Progenitor cell of endocrine pancreas (in vitro differentiated cells): ENCODE measurements around the gene TMED8. TPM values are rescaled to one million over a fixed set of nuclear protein-coding genes. Genes with fewer than 3 reads are reported as not detected.

Source experiments
- DNase-seq: peaks from one replicate; pipeline ENCODE4 v3.0.0; 2021; ENCODE audit warnings: low spot score; ENCODE audit not compliant: unreplicated experiment
- H3K27ac Mint-ChIP-seq: 2 replicates; pipeline ENCODE4 v1.8.0; 2021; ENCODE audit warnings: mild to moderate bottlenecking, moderate library complexity, mixed read lengths
- H3K27me3 Mint-ChIP-seq: 2 replicates; pipeline ENCODE4 v1.8.0; 2021; ENCODE audit warnings: mixed read lengths
- H3K36me3 Mint-ChIP-seq: 2 replicates; pipeline ENCODE4 v1.8.0; 2022; ENCODE audit warnings: mixed read lengths; ENCODE audit not compliant: insufficient read depth
- H3K4me1 Mint-ChIP-seq: 2 replicates; pipeline ENCODE4 v1.8.0; 2021; ENCODE audit warnings: low read depth, mixed read lengths
- H3K4me3 Mint-ChIP-seq: 2 replicates; pipeline ENCODE4 v1.8.0; 2021; ENCODE audit warnings: low read depth, mild to moderate bottlenecking, moderate library complexity, mixed read lengths
- H3K9me3 Mint-ChIP-seq: 2 replicates; pipeline ENCODE4 v1.8.0; 2021; ENCODE audit warnings: low read depth, mixed read lengths
- total RNA-seq: library from RNA; stranded (reverse); gene quantifications from 2 replicates; pipeline ENCODE4 v1.2.1, GENCODE V29; 2021
- TF ChIP-seq, protein P1 (sequence below): fragments of 200-600 bp; sonication (generic); IDR thresholded peaks from one replicate; pipeline ENCODE4 v1.5.0; 2021; ENCODE audit warnings: antibody characterized with exemption, mild to moderate bottlenecking; ENCODE audit not compliant: unreplicated experiment

TMED8 gene
- total RNA-seq, 1 donor from 2014 or later: 18.7 TPM

DNA sequence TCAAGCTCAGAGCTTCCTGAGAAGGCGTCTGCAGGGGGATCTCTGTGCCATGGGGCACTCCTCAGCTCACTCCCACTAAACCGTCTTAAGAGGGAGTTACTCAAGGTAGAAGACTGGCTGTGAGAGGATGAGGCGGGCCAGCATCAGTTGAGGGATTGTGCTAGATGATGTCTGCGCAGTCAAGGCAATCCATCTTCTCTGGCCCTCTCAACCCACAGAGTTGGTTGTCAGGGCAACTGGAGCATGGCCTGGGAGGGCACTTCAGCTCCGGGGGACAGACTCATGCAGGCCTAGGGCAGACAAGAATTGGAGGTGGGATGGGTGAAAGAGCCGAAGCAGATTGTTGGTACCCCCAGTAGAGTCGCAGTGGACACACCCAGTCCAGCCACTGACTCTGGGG, 47.0 kb downstream of the TMED8 start:
- Mint-ChIP-seq H3K36me3 (no peaks in the 10 kb centered on the region), H3K9me3 (no peaks in the 10 kb centered on the region), H3K27ac (no peak overlapping the region), H3K27me3 (no peaks in the 10 kb centered on the region), H3K4me3 (no peak overlapping the region), H3K4me1 (peaks cover 6% of the 10 kb centered on the region)
- TF ChIP-seq, protein P1, sequence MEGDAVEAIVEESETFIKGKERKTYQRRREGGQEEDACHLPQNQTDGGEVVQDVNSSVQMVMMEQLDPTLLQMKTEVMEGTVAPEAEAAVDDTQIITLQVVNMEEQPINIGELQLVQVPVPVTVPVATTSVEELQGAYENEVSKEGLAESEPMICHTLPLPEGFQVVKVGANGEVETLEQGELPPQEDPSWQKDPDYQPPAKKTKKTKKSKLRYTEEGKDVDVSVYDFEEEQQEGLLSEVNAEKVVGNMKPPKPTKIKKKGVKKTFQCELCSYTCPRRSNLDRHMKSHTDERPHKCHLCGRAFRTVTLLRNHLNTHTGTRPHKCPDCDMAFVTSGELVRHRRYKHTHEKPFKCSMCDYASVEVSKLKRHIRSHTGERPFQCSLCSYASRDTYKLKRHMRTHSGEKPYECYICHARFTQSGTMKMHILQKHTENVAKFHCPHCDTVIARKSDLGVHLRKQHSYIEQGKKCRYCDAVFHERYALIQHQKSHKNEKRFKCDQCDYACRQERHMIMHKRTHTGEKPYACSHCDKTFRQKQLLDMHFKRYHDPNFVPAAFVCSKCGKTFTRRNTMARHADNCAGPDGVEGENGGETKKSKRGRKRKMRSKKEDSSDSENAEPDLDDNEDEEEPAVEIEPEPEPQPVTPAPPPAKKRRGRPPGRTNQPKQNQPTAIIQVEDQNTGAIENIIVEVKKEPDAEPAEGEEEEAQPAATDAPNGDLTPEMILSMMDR: no peak
- no peak for DNase-seq

DNA sequence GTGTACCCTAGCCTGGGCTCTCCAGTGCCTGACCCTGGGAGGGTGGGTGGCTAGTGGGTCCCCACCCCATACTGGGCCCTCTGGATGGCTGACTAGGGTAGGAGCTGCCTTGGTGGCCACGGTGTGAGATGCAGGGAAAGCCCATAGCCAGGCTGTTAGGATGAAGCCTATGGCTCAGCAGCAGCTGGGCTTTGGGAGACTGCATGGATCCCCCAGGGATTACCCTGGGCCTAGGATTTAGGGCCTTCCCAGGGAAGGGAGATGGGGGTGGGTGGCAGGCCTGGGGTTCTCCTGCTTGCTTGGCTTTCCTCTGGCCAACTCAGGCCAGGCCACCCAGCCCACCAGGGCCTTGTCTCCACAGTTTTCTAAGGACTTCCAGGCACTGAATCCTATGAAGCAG, 49.8 kb downstream of the TMED8 start:
- no peaks in the 10 kb centered on the region for H3K36me3 Mint-ChIP-seq
- H3K4me1 Mint-ChIP-seq: peaks cover 4% of the 10 kb centered on the region
- no peak for DNase-seq
- no peaks in the 10 kb centered on the region for H3K27me3 Mint-ChIP-seq
- no peak overlapping the region for H3K27ac Mint-ChIP-seq
- TF ChIP-seq, protein P1: no peak
- H3K4me3 Mint-ChIP-seq: no peak overlapping the region
- no peaks in the 10 kb centered on the region for H3K9me3 Mint-ChIP-seq

DNA sequence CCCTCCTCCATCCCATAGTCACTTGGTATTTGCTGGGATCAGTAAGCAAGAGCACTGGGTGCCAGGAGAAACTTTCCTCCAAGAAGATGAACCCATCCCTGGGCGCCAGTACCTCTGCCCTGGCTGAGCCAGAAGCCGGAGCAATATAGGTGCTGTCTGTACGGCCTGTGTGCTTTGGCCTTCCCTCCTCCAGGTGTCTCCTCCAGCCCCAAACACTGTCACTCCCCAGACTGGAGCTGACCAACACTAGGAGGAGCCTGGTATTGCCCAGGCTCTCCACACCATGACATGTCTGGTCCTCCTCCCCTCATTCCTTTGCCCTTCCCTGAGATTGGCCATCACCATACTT, 51.2 kb downstream of the TMED8 start:
- Mint-ChIP-seq H3K27me3 (no peaks in the 10 kb centered on the region), H3K9me3 (no peaks in the 10 kb centered on the region), H3K27ac (peak overlapping the region; percentile 31), H3K4me3 (no peak overlapping the region), H3K4me1 (peaks cover 8% of the 10 kb centered on the region), H3K36me3 (no peaks in the 10 kb centered on the region)
- TF ChIP-seq, protein P1: no peak
- no peak for DNase-seq

DNA sequence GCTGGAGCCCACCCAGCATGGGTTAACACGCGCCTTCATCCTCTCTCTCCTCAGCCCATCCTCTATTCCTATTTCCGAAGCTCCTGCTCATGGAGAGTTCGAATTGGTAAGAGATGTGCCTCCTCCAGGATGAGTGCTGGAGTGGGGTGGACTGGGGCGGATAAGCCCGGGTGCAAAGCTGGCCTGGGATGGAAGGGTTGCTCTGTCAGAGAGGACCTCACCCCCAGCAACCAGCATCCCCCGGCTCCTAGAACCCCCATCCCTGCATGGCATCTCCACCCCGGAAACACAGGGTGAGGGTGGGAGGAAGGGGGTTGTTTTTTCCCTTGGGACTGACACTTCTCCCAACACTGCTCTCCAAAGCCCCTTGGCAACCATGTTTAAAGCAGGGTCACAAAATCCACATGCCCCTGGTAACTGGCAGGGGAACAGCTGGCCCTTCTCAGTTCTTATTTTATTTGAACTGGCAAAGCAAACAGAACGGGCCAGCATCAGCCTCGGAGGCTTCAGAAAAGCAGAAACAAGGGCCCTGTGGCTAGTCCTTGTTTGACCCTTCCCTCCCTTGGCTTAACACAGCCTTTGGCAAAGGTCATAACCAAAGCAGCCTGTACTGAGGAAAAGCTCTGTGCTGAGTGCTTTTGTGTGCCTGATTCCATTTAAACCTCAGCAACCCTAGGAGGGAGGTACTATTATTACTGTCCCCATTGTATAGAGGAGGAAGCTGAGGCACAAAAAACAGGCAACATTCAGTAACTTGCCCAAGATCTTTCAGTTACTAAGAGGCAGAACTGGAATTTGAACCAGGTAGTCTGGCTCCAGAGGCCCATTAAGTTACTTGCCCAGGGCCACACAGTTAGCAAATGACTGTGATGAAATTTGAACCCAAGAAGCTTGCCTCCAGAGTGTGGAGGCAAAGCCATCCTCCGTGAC, 51.8 kb downstream of the TMED8 start:
- Mint-ChIP-seq H3K4me1 (peaks cover 10% of the 10 kb centered on the region), H3K27ac (no peak overlapping the region), H3K36me3 (no peaks in the 10 kb centered on the region), H3K4me3 (no peak overlapping the region), H3K27me3 (no peaks in the 10 kb centered on the region), H3K9me3 (no peaks in the 10 kb centered on the region)
- TF ChIP-seq, protein P1: no peak
- DNase-seq: no peak

DNA sequence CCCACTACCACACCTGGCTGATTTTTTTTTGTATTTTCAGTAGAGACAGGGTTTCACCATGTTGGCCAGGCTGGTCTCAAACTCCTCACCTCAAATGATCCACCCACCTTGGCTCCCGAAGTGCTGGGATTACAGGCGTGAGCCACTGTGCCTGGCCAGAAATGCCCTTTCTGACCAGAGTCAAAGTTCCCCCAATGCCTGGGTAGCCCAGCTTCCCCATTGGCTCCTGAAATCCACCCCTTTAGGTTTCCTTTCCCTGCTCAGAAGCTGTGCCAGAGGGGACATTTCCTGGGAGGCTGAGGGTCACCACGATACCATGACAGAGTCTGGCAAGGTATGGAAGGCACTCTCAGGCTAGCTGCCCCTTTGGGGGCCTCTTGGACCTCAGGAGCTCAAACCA, 52.6 kb downstream of the TMED8 start:
- TF ChIP-seq, protein P1: no peak
- Mint-ChIP-seq H3K27ac (no peak overlapping the region), H3K4me1 (peaks cover 17% of the 10 kb centered on the region), H3K27me3 (no peaks in the 10 kb centered on the region), H3K36me3 (no peaks in the 10 kb centered on the region), H3K4me3 (no peak overlapping the region), H3K9me3 (no peaks in the 10 kb centered on the region)
- DNase-seq: no peak
